ENCODE data around the gene ALG12. TPM values are rescaled to one million over a fixed set of nuclear protein-coding genes. Genes with fewer than 3 reads are reported as not detected.

The ALG12 gene
- total and polyA plus RNA-seq, 2 of the 4 experiments (the other 2 are of a cell fraction): 7.2 to 10.9 TPM

DNA sequence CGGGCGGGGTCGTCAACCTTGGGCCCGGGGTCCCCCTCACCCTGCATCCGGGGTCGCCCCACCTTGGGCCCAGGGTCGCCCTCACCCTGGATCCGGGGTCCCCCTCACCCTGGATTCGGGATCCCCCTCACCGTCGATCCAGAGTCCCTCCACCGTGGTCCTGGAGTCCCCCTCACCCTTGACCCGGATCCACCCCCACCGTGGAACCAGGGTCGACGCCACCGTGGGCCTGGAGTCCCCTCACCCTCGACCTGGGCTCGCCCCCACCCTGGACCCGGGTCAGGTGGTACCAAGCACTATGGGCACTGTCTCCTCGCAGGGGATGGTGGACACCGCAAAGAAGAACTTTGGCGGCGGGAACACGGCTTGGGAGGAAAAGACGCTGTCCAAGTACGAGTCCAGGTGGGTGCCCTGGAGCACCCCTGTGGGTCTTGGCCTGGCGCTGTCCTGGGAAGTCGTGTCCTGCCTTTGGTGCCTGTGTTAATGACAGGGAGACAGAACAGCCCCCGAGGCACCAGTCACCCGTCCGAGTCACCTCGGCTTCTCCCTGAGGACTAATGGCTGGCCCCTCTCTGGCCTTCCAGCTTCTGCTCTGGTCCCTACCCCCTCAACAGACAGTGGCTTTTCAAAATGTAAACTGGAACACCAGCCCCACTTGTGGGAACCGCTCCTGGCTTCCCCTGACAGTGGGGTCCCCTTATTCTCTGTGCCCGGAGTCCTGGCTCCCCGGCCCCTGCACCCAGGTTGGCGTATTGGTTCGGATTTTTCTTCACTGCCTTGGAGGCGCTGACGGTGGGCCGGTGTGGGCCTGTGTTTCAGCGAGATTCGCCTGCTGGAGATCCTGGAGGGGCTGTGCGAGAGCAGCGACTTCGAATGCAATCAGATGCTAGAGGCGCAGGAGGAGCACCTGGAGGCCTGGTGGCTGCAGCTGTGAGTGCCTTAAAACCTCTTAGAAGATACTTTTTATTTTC, 958 bp upstream of the ALG12 start:
- Histone ChIP-seq H3K9me1 (ENCODE audit: insufficient read depth, low read length) (peaks cover 4% of the 10 kb centered on the region; the same call in 1 of the 2 replicates), H4K20me1 (ENCODE audit: insufficient read depth, low read length) (no peaks in the 10 kb centered on the region; the same call in 1 of the 2 replicates), H2AFZ (replicated peaks; ENCODE audit: low read length, poor library complexity) (peak overlapping the region; percentile 95), H3K56ac (ENCODE audit: extremely low read depth, insufficient read depth, low read length) (peak overlapping the region; percentile 11; the same call in 1 of the 2 replicates), H2AK9ac (replicated peaks; ENCODE audit: low read depth, low read length, poor library complexity) (peak overlapping the region; percentile 96), H3K4ac (ENCODE audit: low read depth, low read length) (peak overlapping the region; percentile 75; the same call in 1 of the 2 replicates), H4K5ac (ENCODE audit: low read depth, low read length) (no peak overlapping the region), H2BK120ac (ENCODE audit: low read depth, low read length) (no peak overlapping the region), H3K14ac (replicated peaks; ENCODE audit: low read depth, low read length) (no peak overlapping the region; the same call in 1 of the 2 replicates), H2AK5ac (ENCODE audit: low read depth, low read length) (0 out of 2 replicates have a peak overlapping the region, but pooled peaks have one; percentile 51), H3K36me3 (ENCODE audit: control insufficient read depth, insufficient read depth, low read length) (peaks cover 13% of the 10 kb centered on the region), H2BK20ac (ENCODE audit: low read depth, low read length) (no peak overlapping the region), H4K91ac (ENCODE audit: insufficient read depth, low read depth, low read length) (no peak overlapping the region), H3K79me1 (ENCODE audit: low read depth in 1 of 2, low read length in 2 of 2) (peaks cover 31 to 43% of the 10 kb centered on the region in 2 experiments), H3K27ac (ENCODE audit: insufficient read depth, low read length) (peak overlapping the region; percentile 25; the same call in 1 of the 2 replicates), H3K4me3 (ENCODE audit: insufficient read depth, low read depth, low read length) (peak overlapping the region; percentile 80), H3K18ac (ENCODE audit: low read depth, low read length) (no peak overlapping the region), H2BK15ac (ENCODE audit: low read depth, low read length) (no peak overlapping the region), H3K9ac (ENCODE audit: low read depth, low read length) (peak overlapping the region; percentile 71), H3K9me3 (ENCODE audit: control insufficient read depth, insufficient read depth, low read length) (no peaks in the 10 kb centered on the region), H2BK5ac (ENCODE audit: low read depth, low read length, poor library complexity, severe bottlenecking) (peak overlapping the region; percentile 33), H3K23ac (ENCODE audit: low read depth, low read length) (peak overlapping the region; percentile 63), H3K27me3 (ENCODE audit: control insufficient read depth, insufficient read depth, low read length) (no peaks in the 10 kb centered on the region), H3K4me2 (ENCODE audit: low read depth, low read length) (peak overlapping the region; percentile 91), H4K8ac (ENCODE audit: low read depth in 2 of 2, low read length in 2 of 2) (peak overlapping the region; percentile 33 to 35; a peak in 1 of 4 replicates), H3K4me1 (ENCODE audit: control insufficient read depth, insufficient read depth, low read length) (peaks cover 18% of the 10 kb centered on the region)
- in situ Hi-C loops (cut with MboI; ENCODE audit: low sequenced_read_pairs): loop anchor here (10.0 to 25.0 kb wide), 2 partner anchors 54 to 107 kb away; no protein-coding TSS in a partner anchor
- CTCF ChIA-PET: interaction anchor here (0.7 kb wide), 1 partner anchor 152 kb away, joined by 3 read pairs; no protein-coding TSS in a partner anchor
- BruUV-seq (replicated peaks): no TSS peak
- intact Hi-C loops (cut with micrococcal nuclease): loop anchor here (1.0 to 2.0 kb wide), 3 partner anchors 43 to 152 kb away; no protein-coding TSS in a partner anchor
- no peak for DNase-seq
- TF ChIP-seq, protein P1, sequence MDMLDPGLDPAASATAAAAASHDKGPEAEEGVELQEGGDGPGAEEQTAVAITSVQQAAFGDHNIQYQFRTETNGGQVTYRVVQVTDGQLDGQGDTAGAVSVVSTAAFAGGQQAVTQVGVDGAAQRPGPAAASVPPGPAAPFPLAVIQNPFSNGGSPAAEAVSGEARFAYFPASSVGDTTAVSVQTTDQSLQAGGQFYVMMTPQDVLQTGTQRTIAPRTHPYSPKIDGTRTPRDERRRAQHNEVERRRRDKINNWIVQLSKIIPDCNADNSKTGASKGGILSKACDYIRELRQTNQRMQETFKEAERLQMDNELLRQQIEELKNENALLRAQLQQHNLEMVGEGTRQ (IDR thresholded peaks at IDR 0.05; ENCODE audit: low read depth, low read length): peak; percentile 9; the same call in 1 of the 2 replicates
- no peak for TF ChIP-seq RAD21 (IDR thresholded peaks at IDR 0.05; ENCODE audit: low read length)
- dilution Hi-C loops (cut with HindIII; ENCODE audit: low sequenced_read_pairs, unreplicated experiment): no loop called here
- WGBS, 2 experiments (ENCODE audit: extremely low coverage in 2 of 2, insufficient read length in 1 of 2): 63% methylated on average over 16 of the region's 47 CpGs; no CpG with 5 or more reads in 1 of the 2 experiments
- POLR2A ChIA-PET (ENCODE audit: unreplicated experiment): interaction anchor here (1.0 kb wide), 1 partner anchor 9 kb away, joined by 3 read pairs; no protein-coding TSS in a partner anchor
- ATAC-seq (ENCODE audit: low read depth): no peak

Data from IMR-90 (cell line).